Stimulated activated naive CD8-positive, alpha-beta T cell treated with anti-CD3 and anti-CD28 coated beads, Interleukin-15, amount 100 ng/mL, for 72 hours (primary cell): Measurements from ENCODE around the gene CDC42EP4.

Experiments
- ATAC-seq: fragments of 150-1000 bp; cut with Tn5 transposase; 2 replicates; pipeline ENCODE4 v1.10.0; 2021; ENCODE audit warnings: mild to moderate bottlenecking, moderate library complexity
- DNase-seq, 2 donors: peaks; one replicate each; pipeline ENCODE4 v3.0.0; 2021 to 2022
- H3K27ac Mint-ChIP-seq, 2 donors: one replicate each; pipeline ENCODE4 v1.8.0; 2022; ENCODE audit warnings: mild to moderate bottlenecking in 2 of 2, mixed read lengths in 2 of 2, moderate library complexity in 2 of 2
- H3K27me3 Mint-ChIP-seq: one replicate; pipeline ENCODE4 v1.8.0; 2022; ENCODE audit warnings: mixed read lengths
- H3K4me1 Mint-ChIP-seq: one replicate; pipeline ENCODE4 v1.8.0; 2022; ENCODE audit warnings: mild to moderate bottlenecking, mixed read lengths
- H3K4me3 Mint-ChIP-seq, 2 donors: one replicate each; pipeline ENCODE4 v1.8.0; 2022; ENCODE audit warnings: mild to moderate bottlenecking in 2 of 2, mixed read lengths in 2 of 2, moderate library complexity in 1 of 2
- H3K9me3 Mint-ChIP-seq, 2 donors: one replicate each; pipeline ENCODE4 v1.8.0; 2022; ENCODE audit warnings: mixed read lengths in 2 of 2

Gene CDC42EP4

GRCh38 chr17:73300392-73300791 lies 11.4 kb downstream of the CDC42EP4 start:
- Mint-ChIP-seq H3K27me3 (peaks cover 9% of the 10 kb centered on the region), H3K4me1 (peaks cover 5% of the 10 kb centered on the region), H3K27ac (no peak overlapping the region), H3K9me3 (no peaks in the 10 kb centered on the region), H3K4me3 (no peak overlapping the region)
- ATAC-seq, result no peak
- no peak for DNase-seq

GRCh38 chr17:73297934-73298861 lies 13.6 kb downstream of the CDC42EP4 start:
- Mint-ChIP-seq H3K27ac (no peak overlapping the region), H3K9me3 (no peaks in the 10 kb centered on the region), H3K4me3 (no peak overlapping the region), H3K27me3 (peaks cover 3% of the 10 kb centered on the region), H3K4me1 (peaks cover 5% of the 10 kb centered on the region)
- ATAC-seq (no peak), DNase-seq (no peak)

GRCh38 chr17:73293480-73293911 lies 18.3 kb downstream of the CDC42EP4 start:
- peaks cover 24% of the 10 kb centered on the region for H3K4me1 Mint-ChIP-seq
- ATAC-seq (no peak), DNase-seq (no peak)
- no peak overlapping the region for H3K4me3 Mint-ChIP-seq
- H3K9me3 Mint-ChIP-seq, result no peaks in the 10 kb centered on the region
- peaks cover 17% of the 10 kb centered on the region for H3K27me3 Mint-ChIP-seq
- no peak overlapping the region for H3K27ac Mint-ChIP-seq

GRCh38 chr17:73293031-73293430 lies 18.8 kb downstream of the CDC42EP4 start:
- peak overlapping the region in 1 of 2 donors; percentile 78 for H3K27ac Mint-ChIP-seq
- H3K4me1 Mint-ChIP-seq, result peaks cover 21% of the 10 kb centered on the region
- no peak for ATAC-seq
- DNase-seq, result no peak
- H3K27me3 Mint-ChIP-seq, result peaks cover 17% of the 10 kb centered on the region
- H3K9me3 Mint-ChIP-seq, result no peaks in the 10 kb centered on the region
- no peak overlapping the region for H3K4me3 Mint-ChIP-seq

GRCh38 chr17:73292031-73292531 lies 19.7 kb downstream of the CDC42EP4 start:
- H3K27me3 Mint-ChIP-seq, result peaks cover 17% of the 10 kb centered on the region
- no peaks in the 10 kb centered on the region for H3K9me3 Mint-ChIP-seq
- no peak for DNase-seq
- H3K4me3 Mint-ChIP-seq, result no peak overlapping the region
- H3K27ac Mint-ChIP-seq, result no peak overlapping the region
- ATAC-seq, result no peak
- peaks cover 19% of the 10 kb centered on the region for H3K4me1 Mint-ChIP-seq

GRCh38 chr17:73291260-73291801 lies 20.5 kb downstream of the CDC42EP4 start:
- Mint-ChIP-seq H3K9me3 (no peaks in the 10 kb centered on the region), H3K27ac (peak overlapping the region in 1 of 2 donors; percentile 24), H3K4me1 (peaks cover 19% of the 10 kb centered on the region), H3K4me3 (no peak overlapping the region), H3K27me3 (peaks cover 17% of the 10 kb centered on the region)
- ATAC-seq (peak; percentile 59), DNase-seq (no peak)

GRCh38 chr17:73290399-73291259 lies 21.2 kb downstream of the CDC42EP4 start:
- no peak overlapping the region for H3K4me3 Mint-ChIP-seq
- no peaks in the 10 kb centered on the region for H3K9me3 Mint-ChIP-seq
- ATAC-seq, result peak; percentile 44
- peak overlapping the region in 1 of 2 donors; percentile 24 for H3K27ac Mint-ChIP-seq
- peaks cover 19% of the 10 kb centered on the region for H3K4me1 Mint-ChIP-seq
- peaks cover 17% of the 10 kb centered on the region for H3K27me3 Mint-ChIP-seq
- DNase-seq, result no peak

GRCh38 chr17:73289549-73290254 lies 22.1 kb downstream of the CDC42EP4 start:
- Mint-ChIP-seq H3K27ac (peak overlapping the region in 1 of 2 donors; percentile 37), H3K27me3 (peaks cover 17% of the 10 kb centered on the region), H3K4me3 (no peak overlapping the region), H3K9me3 (no peaks in the 10 kb centered on the region), H3K4me1 (peaks cover 19% of the 10 kb centered on the region)
- ATAC-seq (no peak), DNase-seq (no peak)

GRCh38 chr17:73288534-73289302 lies 23.1 kb downstream of the CDC42EP4 start:
- Mint-ChIP-seq H3K27me3 (peaks cover 17% of the 10 kb centered on the region), H3K4me1 (peaks cover 19% of the 10 kb centered on the region), H3K27ac (peak overlapping the region in 1 of 2 donors; percentile 94), H3K9me3 (no peaks in the 10 kb centered on the region), H3K4me3 (no peak overlapping the region)
- no peak for ATAC-seq
- no peak for DNase-seq

GRCh38 chr17:73286863-73287296 lies 24.9 kb downstream of the CDC42EP4 start:
- Mint-ChIP-seq H3K4me1 (peaks cover 17% of the 10 kb centered on the region), H3K4me3 (no peak overlapping the region), H3K27me3 (peaks cover 10% of the 10 kb centered on the region), H3K27ac (no peak overlapping the region), H3K9me3 (no peaks in the 10 kb centered on the region)
- DNase-seq (no peak), ATAC-seq (no peak)

- peaks cover 11% of the 10 kb centered on the region for H3K4me1 Mint-ChIP-seq
- DNase-seq, result no peak
- H3K9me3 Mint-ChIP-seq, result no peaks in the 10 kb centered on the region
- H3K27ac Mint-ChIP-seq, result no peak overlapping the region
- H3K27me3 Mint-ChIP-seq, result peaks cover 10% of the 10 kb centered on the region
- no peak overlapping the region for H3K4me3 Mint-ChIP-seq
- no peak for ATAC-seq
Measured at GRCh38 chr17:73285916-73286862, 25.6 kb downstream of the CDC42EP4 start.

- H3K4me1 Mint-ChIP-seq, result peaks cover 4% of the 10 kb centered on the region
- no peaks in the 10 kb centered on the region for H3K9me3 Mint-ChIP-seq
- H3K27ac Mint-ChIP-seq, result no peak overlapping the region
- no peak for DNase-seq
- ATAC-seq, result peak; percentile 19
- no peak overlapping the region for H3K4me3 Mint-ChIP-seq
- H3K27me3 Mint-ChIP-seq, result peaks cover 7% of the 10 kb centered on the region
Measured at GRCh38 chr17:73285603-73285908, 26.2 kb downstream of the CDC42EP4 start.

- Mint-ChIP-seq H3K27ac (no peak overlapping the region), H3K27me3 (peaks cover 2% of the 10 kb centered on the region), H3K4me1 (no peaks in the 10 kb centered on the region), H3K9me3 (no peaks in the 10 kb centered on the region), H3K4me3 (no peak overlapping the region)
- ATAC-seq, result peak; percentile 18
- DNase-seq, result no peak
Measured at GRCh38 chr17:73284906-73285602, 26.7 kb downstream of the CDC42EP4 start.
